GM21786 (cell line): ENCODE results near the gene ZCCHC17.

Source experiments
- ATAC-seq: cut with Tn5 transposase; IDR thresholded peaks from one replicate; pipeline ENCODE4 v1.9.1; 2021; ENCODE audit not compliant: unreplicated experiment

The ZCCHC17 gene

GRCh38 chr1:31302709-31303441, 6.0 kb downstream of the ZCCHC17 start:
- ATAC-seq: no peak

- no peak for ATAC-seq
Observed at GRCh38 chr1:31306278-31306677, 9.4 kb downstream of the ZCCHC17 start.

- no peak for ATAC-seq
Observed at GRCh38 chr1:31308036-31308435, 11.2 kb downstream of the ZCCHC17 start.

GRCh38 chr1:31310198-31310597, 13.4 kb downstream of the ZCCHC17 start:
- ATAC-seq: no peak

- no peak for ATAC-seq
Observed at GRCh38 chr1:31315902-31316301, 19.1 kb downstream of the ZCCHC17 start.

- no peak for ATAC-seq
Observed at GRCh38 chr1:31318146-31318545, 21.3 kb downstream of the ZCCHC17 start.

GRCh38 chr1:31324093-31324492, 27.3 kb downstream of the ZCCHC17 start:
- no peak for ATAC-seq

GRCh38 chr1:31324992-31325391, 28.2 kb downstream of the ZCCHC17 start:
- no peak for ATAC-seq

- no peak for ATAC-seq
Observed at GRCh38 chr1:31326461-31326860, 29.6 kb downstream of the ZCCHC17 start.

GRCh38 chr1:31327381-31327780, 30.5 kb downstream of the ZCCHC17 start:
- ATAC-seq: no peak

- no peak for ATAC-seq
Observed at GRCh38 chr1:31335007-31335406, 38.2 kb downstream of the ZCCHC17 start.

GRCh38 chr1:31336687-31337467, 40.0 kb downstream of the ZCCHC17 start:
- ATAC-seq: no peak

GRCh38 chr1:31344503-31344902, 47.7 kb downstream of the ZCCHC17 start:
- no peak for ATAC-seq

- ATAC-seq: no peak
Observed at GRCh38 chr1:31345635-31346034, 48.8 kb downstream of the ZCCHC17 start.

- no peak for ATAC-seq
Observed at GRCh38 chr1:31346785-31347184, 50.0 kb downstream of the ZCCHC17 start.

GRCh38 chr1:31348449-31348848, 51.6 kb downstream of the ZCCHC17 start:
- ATAC-seq: no peak

- no peak for ATAC-seq
Observed at GRCh38 chr1:31354283-31354682, 57.5 kb downstream of the ZCCHC17 start.

- no peak for ATAC-seq
Observed at GRCh38 chr1:31356427-31356826, 59.6 kb downstream of the ZCCHC17 start.

- ATAC-seq: no peak
Observed at GRCh38 chr1:31361607-31362006, 64.8 kb downstream of the ZCCHC17 start.

- ATAC-seq: no peak
Observed at GRCh38 chr1:31362032-31362431, 65.2 kb downstream of the ZCCHC17 start.

- no peak for ATAC-seq
Observed at GRCh38 chr1:31364561-31365250, 67.9 kb downstream of the ZCCHC17 start.

GRCh38 chr1:31366796-31367195, 70.0 kb downstream of the ZCCHC17 start:
- ATAC-seq: no peak
